Fibroblast of villous mesenchyme (primary cell): ENCODE data around the gene CNBD2. TPM values are rescaled to one million over a fixed set of nuclear protein-coding genes. Genes with fewer than 3 reads are reported as not detected.

Experiments
- DNase-seq: peaks from one replicate; pipeline ENCODE4 v3.0.0-alpha.2; 2010; ENCODE audit warnings: low read depth
- H3K4me3 ChIP-seq: 2 replicates; pipeline ENCODE4 v1.5.1; 2011; ENCODE audit warnings: low read depth, mild to moderate bottlenecking, low read length
- total RNA-seq: library from RNA; depleted of rRNA; stranded (reverse); fragments of >200 nt; gene quantifications from 2 replicates; pipeline ENCODE4 v1.2.3, GENCODE V29; 2012
- TF ChIP-seq, protein P1 (sequence below): IDR thresholded peaks from 2 replicates; pipeline ENCODE4 v1.5.1; 2012; ENCODE audit warnings: low read depth, mild to moderate bottlenecking, low read length; ENCODE audit not compliant: insufficient read depth

CNBD2 gene
- total RNA-seq, 1 donor: 1.7 TPM

DNA sequence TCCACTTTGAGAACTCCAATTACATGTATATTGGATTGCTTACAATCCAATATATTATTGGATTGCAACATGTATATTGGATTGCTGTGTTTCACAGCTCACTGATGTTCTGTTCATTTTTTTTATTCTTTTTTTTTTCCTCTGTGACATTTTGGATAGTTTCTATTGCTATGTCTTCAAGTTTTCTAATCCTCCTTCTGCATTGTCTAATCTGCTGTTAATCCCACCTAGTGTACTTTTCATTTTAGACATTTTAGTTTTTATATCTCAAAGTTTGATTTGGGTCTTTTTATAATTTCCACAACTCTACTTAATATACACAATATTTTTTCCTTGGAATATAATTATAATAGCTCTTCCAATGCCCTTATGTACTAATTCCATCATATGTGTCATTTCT is 34.5 kb downstream of the CNBD2 start:
- H3K4me3 ChIP-seq: no peak overlapping the region
- TF ChIP-seq, protein P1, sequence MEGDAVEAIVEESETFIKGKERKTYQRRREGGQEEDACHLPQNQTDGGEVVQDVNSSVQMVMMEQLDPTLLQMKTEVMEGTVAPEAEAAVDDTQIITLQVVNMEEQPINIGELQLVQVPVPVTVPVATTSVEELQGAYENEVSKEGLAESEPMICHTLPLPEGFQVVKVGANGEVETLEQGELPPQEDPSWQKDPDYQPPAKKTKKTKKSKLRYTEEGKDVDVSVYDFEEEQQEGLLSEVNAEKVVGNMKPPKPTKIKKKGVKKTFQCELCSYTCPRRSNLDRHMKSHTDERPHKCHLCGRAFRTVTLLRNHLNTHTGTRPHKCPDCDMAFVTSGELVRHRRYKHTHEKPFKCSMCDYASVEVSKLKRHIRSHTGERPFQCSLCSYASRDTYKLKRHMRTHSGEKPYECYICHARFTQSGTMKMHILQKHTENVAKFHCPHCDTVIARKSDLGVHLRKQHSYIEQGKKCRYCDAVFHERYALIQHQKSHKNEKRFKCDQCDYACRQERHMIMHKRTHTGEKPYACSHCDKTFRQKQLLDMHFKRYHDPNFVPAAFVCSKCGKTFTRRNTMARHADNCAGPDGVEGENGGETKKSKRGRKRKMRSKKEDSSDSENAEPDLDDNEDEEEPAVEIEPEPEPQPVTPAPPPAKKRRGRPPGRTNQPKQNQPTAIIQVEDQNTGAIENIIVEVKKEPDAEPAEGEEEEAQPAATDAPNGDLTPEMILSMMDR: no peak

DNA sequence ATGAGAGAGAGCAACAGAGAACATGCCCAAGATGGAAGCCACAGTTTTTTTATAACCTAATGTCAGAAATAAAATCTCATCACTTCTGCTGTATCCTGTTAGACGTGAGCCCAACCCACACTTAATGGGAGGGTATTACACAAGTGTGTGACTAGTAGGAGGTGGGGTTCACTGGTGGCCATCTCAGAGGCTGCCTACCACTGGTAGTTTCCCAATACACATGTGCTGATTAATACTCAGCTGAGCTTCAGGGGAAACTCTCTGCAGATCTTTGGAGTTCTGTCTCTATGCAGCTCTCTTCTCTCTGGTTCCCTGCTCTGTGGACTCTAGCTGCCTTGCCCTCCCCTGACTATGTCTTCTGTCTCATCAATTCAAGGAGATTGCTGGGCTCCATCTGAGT is 35.7 kb downstream of the CNBD2 start:
- TF ChIP-seq, protein P1: no peak
- DNase-seq: no peak
- H3K4me3 ChIP-seq: no peak overlapping the region

More for the DNA sequence above, 34.5 kb downstream of the CNBD2 start:
- DNase-seq: no peak

DNA sequence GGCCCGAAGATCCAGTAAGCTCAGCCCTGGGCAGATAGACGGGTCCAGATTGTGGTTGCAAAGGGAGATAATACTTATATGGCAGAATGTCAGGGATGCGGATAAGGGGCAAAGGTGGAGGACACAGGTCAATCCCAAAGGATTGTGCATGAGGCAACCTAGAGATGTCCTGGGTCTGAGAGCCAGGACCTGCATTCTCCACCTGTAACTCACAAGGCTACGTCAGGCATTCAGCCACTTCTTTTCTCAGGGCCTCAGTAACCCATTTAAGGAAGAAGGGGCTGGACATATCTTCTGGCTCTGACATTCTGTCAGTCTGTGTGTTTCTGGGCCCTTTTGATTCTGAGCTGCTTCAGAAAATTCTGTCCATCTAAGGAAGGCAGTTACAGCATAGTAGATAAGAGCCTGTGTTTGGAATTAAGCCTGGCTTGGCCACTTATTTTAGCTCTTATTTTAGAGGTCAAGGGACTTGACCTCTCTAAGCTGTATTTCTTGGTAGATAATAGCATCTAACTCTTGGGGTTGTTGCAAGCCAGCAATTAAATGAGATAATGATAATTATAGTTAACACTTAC is 40.2 kb downstream of the CNBD2 start:
- no peak overlapping the region for H3K4me3 ChIP-seq
- DNase-seq: no peak
- TF ChIP-seq, protein P1: no peak

DNA sequence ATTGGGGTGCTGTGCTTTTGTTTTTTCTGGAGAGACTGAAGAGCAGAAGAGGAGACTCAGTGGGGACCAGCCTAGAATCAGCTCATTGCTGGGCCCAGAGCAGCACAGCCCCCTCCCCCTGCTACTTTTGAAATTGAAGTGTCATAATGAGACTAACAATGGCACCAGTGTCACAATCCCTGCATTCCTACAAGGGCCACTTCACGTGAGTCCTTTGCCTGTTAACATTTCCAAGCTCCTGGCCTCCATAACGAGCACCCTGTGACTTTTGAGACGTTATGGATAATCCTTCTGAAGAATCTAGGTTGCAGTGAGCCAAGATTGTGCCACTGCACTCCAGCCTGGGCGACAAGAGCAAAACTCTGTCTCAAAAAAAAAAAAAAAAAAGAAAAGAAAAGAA is 41.7 kb downstream of the CNBD2 start:
- no peak overlapping the region for H3K4me3 ChIP-seq
- TF ChIP-seq, protein P1: no peak
- DNase-seq: no peak

DNA sequence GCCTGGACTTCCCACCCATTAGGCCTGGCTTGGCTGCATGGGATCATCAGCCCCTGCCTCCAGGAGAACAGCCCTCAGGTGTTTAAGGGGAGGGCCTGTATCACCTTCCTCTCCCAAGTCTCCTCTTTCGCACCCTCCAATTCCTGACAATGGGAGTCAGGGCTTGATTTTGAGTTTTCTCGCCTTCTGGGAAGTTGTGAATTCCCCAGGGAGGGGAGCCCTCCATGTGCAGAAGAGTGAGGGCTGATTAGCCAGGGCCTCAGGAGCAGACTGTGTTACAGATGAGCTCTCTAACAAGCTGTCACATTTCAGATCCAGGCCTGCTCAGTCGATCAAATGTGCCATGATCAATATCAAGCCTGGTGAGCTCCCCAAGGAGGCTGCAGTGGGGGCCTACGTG is 42.4 kb downstream of the CNBD2 start:
- DNase-seq: no peak
- no peak overlapping the region for H3K4me3 ChIP-seq
- TF ChIP-seq, protein P1: no peak

DNA sequence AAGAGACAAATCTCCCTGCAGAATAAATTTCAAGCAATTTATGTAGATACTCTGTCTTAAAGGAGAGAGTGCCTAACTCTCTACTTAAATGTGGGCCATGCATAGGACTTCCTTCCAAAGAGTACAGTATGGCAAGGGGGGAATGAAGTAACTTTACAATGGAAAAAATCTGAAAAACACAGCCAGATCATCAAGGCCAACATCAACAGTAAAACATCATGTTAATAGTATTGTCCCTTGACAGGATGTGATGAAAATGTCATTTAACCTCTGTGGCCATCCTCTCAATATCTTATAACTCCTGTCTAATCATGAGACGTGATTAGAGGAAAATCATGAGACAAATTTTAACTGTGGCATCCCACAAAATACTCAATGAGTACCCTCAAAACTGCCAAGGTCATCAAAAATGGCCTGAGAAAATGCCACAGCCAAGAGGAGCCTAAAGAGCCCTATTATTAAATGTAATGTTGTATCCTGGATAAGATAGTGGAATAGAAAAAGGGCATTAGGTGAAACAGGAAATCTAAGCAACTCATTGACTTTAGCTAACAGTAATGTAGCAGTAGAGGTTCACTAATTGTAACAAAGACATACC is 47.5 kb downstream of the CNBD2 start:
- no peak overlapping the region for H3K4me3 ChIP-seq
- DNase-seq: no peak
- TF ChIP-seq, protein P1: no peak
